PFSK-1 (cell line): Measurements from ENCODE around the gene C1orf21.

ENCODE experiments used
- FOXP2 ChIP-seq: optimal IDR thresholded peaks from 2 replicates; pipeline ENCODE3; 2011; ENCODE audit warnings: borderline replicate concordance, control low read depth, inconsistent platforms; ENCODE audit not compliant: insufficient read depth; ENCODE audit errors: extremely low read length, extremely low read depth
- POLR2AphosphoS5 ChIP-seq: IDR thresholded peaks from 2 replicates; pipeline ENCODE4 v1.6.1; 2012; ENCODE audit warnings: low read depth, mild to moderate bottlenecking, control low read depth, low read length, moderate library complexity
- SIN3A ChIP-seq: IDR thresholded peaks from 2 replicates; pipeline ENCODE4 v1.6.1; 2012; ENCODE audit warnings: mild to moderate bottlenecking, low read length, moderate library complexity, borderline replicate concordance; ENCODE audit not compliant: insufficient read depth
- TAF1 ChIP-seq: IDR thresholded peaks from 2 replicates; pipeline ENCODE4 v1.6.1; 2012; ENCODE audit warnings: low read length, control low read depth, borderline replicate concordance; ENCODE audit not compliant: insufficient read depth
- TF ChIP-seq, protein P1 (sequence below), 2 experiments: IDR thresholded peaks; 2 replicates each; pipeline versions ENCODE4 v1.6.1 to v1.8.0; 2011 to 2012; ENCODE audit warnings: low read depth in 2 of 2, low read length in 2 of 2, control low read depth in 1 of 2, inconsistent platforms in 1 of 2, mild to moderate bottlenecking in 1 of 2, moderate library complexity in 1 of 2; ENCODE audit not compliant: insufficient read depth in 1 of 2

DNA sequence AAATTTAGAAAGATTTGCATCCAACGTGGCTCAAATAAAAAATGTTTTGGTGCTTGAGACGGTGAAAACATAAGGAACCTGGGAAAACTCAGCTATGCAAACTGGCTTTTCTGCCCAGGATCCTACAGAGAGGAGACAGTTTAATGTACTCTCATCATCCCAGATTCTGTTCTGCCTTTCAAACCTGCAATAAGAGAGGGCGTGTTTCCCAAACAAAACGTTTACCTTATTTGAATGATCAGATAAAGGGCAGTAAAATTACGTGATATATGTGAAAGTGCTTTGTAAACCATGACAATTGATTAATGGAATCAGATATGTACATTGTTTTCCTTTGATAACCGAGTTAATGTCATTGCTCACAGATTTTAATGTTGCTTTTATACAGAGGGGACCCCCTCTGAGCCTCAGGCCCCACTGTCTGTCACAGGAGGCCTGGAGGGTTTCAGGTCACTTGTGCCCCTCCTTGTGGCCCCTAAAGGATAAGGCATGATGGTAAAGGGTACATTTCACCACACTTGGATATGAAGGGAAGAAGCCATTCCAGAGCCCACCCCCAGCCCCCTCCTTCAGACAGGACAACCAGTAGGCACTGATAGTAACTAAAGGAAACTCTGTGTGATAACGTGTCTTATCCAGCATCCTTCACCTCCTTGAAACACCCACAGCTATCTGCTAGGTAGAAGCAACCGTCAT, 210.3 kb downstream of the C1orf21 start:
- TF ChIP-seq POLR2AphosphoS5 (no peak), TAF1 (no peak), SIN3A (no peak), FOXP2 (no peak)
- TF ChIP-seq, protein P1, sequence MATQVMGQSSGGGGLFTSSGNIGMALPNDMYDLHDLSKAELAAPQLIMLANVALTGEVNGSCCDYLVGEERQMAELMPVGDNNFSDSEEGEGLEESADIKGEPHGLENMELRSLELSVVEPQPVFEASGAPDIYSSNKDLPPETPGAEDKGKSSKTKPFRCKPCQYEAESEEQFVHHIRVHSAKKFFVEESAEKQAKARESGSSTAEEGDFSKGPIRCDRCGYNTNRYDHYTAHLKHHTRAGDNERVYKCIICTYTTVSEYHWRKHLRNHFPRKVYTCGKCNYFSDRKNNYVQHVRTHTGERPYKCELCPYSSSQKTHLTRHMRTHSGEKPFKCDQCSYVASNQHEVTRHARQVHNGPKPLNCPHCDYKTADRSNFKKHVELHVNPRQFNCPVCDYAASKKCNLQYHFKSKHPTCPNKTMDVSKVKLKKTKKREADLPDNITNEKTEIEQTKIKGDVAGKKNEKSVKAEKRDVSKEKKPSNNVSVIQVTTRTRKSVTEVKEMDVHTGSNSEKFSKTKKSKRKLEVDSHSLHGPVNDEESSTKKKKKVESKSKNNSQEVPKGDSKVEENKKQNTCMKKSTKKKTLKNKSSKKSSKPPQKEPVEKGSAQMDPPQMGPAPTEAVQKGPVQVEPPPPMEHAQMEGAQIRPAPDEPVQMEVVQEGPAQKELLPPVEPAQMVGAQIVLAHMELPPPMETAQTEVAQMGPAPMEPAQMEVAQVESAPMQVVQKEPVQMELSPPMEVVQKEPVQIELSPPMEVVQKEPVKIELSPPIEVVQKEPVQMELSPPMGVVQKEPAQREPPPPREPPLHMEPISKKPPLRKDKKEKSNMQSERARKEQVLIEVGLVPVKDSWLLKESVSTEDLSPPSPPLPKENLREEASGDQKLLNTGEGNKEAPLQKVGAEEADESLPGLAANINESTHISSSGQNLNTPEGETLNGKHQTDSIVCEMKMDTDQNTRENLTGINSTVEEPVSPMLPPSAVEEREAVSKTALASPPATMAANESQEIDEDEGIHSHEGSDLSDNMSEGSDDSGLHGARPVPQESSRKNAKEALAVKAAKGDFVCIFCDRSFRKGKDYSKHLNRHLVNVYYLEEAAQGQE (IDR thresholded peaks at IDR 0.05; ENCODE audit: insufficient read depth in 1 of 2, low read depth in 2 of 2, low read length in 2 of 2): no peak
